Left lobe of liver (tissue), 2 donors: ENCODE data around the gene RAB3D. TPM values are rescaled to one million over a fixed set of nuclear protein-coding genes. Genes with fewer than 3 reads are reported as not detected.
A peak's percentile ranks its signal among the peaks of the same experiment; 100 is the strongest.
"Not testable (repeated sequence)": the region's sequence is repeated elsewhere in the genome, so short reads cannot be mapped to it uniquely, and the experiment has no call there.

ENCODE experiments used
- ATAC-seq: fragments of 200-7000 bp; cut with Tn5 transposase; one replicate; pipeline ENCODE4 v1.9.1; 2020; ENCODE audit warnings: mild to moderate bottlenecking, moderate library complexity
- DNase-seq: peaks from one replicate; pipeline ENCODE4 v3.0.0-alpha.2; 2020; ENCODE audit warnings: low spot score
- total RNA-seq: library from RNA; stranded (reverse); gene quantifications from one replicate; pipeline ENCODE4 v1.2.1, GENCODE V29; 2021
- donor health status: DM: no; HTN: no; CAD: no; lungs with moderate emphysema.
- donor health status: DM: no; HTN: yes; CAD: no.

The RAB3D gene
- total RNA-seq, 1 donor from 2014 or later = 3.3 TPM

- DNase-seq (no peak), ATAC-seq (no peak)
These were observed 31.3 kb upstream of the RAB3D start for GRCh38 chr19:11370744-11371143.

GRCh38 chr19:11367528-11367927 is 28.1 kb upstream of the RAB3D start:
- no peak for DNase-seq
- ATAC-seq = no peak

- DNase-seq (no peak), ATAC-seq (peak; percentile 42)
These were observed 26.2 kb upstream of the RAB3D start for GRCh38 chr19:11365557-11366117.

GRCh38 chr19:11364935-11365334 is 25.5 kb upstream of the RAB3D start:
- ATAC-seq (no peak), DNase-seq (no peak)

GRCh38 chr19:11364296-11364904 is 24.9 kb upstream of the RAB3D start:
- ATAC-seq (no peak), DNase-seq (no peak)

GRCh38 chr19:11363881-11364280 is 24.4 kb upstream of the RAB3D start:
- ATAC-seq (no peak), DNase-seq (no peak)

- DNase-seq = no peak
- ATAC-seq = no peak
These were observed 22.6 kb upstream of the RAB3D start for GRCh38 chr19:11361771-11362731.

GRCh38 chr19:11361037-11361770 is 21.7 kb upstream of the RAB3D start:
- DNase-seq (peak; percentile 83), ATAC-seq (peak; percentile 92)

- no peak for DNase-seq
- no peak for ATAC-seq
These were observed 20.0 kb upstream of the RAB3D start for GRCh38 chr19:11359421-11359820.

GRCh38 chr19:11356676-11357550 is 17.5 kb upstream of the RAB3D start:
- DNase-seq (no peak), ATAC-seq (no peak)

GRCh38 chr19:11356074-11356397 is 16.6 kb upstream of the RAB3D start:
- DNase-seq (no peak), ATAC-seq (no peak)

GRCh38 chr19:11355160-11356073 is 16.0 kb upstream of the RAB3D start, which contains the start of gene PLPPR2:
Gene PLPPR2 (plus strand): TSS chr19:11355432. CDS start chr19:11357674, 2,242 bp downstream.
- ATAC-seq = peak; percentile 96
- DNase-seq = peak; percentile 89

GRCh38 chr19:11354102-11354501 is 14.6 kb upstream of the RAB3D start:
- not testable (repeated sequence) for DNase-seq, ATAC-seq

- DNase-seq = no peak
- no peak for ATAC-seq
These were observed 9.7 kb upstream of the RAB3D start for GRCh38 chr19:11349171-11349570.

GRCh38 chr19:11347546-11348039 is 8.1 kb upstream of the RAB3D start:
- ATAC-seq (no peak), DNase-seq (no peak)

GRCh38 chr19:11346104-11346940 is 6.9 kb upstream of the RAB3D start, which contains the start of the genes CCDC159 and TMEM205:
Gene CCDC159 (plus strand): TSS chr19:11346519. CDS start chr19:11346607, 88 bp downstream.
Gene TMEM205 (minus strand): TSS chr19:11346268. CDS start chr19:11345619, 649 bp downstream.
- DNase-seq (peak; percentile 99), ATAC-seq (peak; percentile 88)

- ATAC-seq = peak; percentile 47
- peak; percentile 76 for DNase-seq
These were observed 5.8 kb upstream of the RAB3D start for GRCh38 chr19:11345122-11345803.
